ENCODE data around the gene C2CD5.

DNA sequence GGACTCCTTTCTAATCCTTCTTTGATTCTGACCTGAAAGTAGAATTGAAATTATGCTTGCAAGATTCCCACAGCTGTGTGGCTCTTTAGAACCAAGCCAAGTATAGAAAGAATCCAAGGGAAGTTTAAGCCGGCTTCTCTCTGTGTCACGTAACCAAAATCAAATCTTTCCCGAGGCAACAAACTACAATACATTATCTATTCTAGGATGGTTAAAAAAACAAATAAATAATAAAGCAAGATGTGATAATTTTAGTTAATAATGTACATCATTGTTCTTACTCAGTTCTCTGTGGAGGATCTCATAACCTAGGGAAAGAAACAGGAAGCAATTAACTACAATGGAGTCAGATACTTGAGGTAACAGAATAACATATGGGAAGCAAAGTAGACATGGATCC is 131.8 kb downstream of the C2CD5 start:
- TF ChIP-seq, protein P1, sequence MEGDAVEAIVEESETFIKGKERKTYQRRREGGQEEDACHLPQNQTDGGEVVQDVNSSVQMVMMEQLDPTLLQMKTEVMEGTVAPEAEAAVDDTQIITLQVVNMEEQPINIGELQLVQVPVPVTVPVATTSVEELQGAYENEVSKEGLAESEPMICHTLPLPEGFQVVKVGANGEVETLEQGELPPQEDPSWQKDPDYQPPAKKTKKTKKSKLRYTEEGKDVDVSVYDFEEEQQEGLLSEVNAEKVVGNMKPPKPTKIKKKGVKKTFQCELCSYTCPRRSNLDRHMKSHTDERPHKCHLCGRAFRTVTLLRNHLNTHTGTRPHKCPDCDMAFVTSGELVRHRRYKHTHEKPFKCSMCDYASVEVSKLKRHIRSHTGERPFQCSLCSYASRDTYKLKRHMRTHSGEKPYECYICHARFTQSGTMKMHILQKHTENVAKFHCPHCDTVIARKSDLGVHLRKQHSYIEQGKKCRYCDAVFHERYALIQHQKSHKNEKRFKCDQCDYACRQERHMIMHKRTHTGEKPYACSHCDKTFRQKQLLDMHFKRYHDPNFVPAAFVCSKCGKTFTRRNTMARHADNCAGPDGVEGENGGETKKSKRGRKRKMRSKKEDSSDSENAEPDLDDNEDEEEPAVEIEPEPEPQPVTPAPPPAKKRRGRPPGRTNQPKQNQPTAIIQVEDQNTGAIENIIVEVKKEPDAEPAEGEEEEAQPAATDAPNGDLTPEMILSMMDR (IDR thresholded peaks at IDR 0.05), result no peak
- no peak for TF ChIP-seq POLR2A (IDR thresholded peaks at IDR 0.05)
